ENCODE results near the gene RILPL1.
"Not testable (repeated sequence)": the region's sequence is repeated elsewhere in the genome, so short reads cannot be mapped to it uniquely, and the experiment has no call there.

Gene RILPL1

GRCh38 chr12:123572391-123572790, 38.9 kb upstream of the RILPL1 start:
- ChIA-PET CTCF (interaction anchor here (2.1 kb wide), 1 partner anchor 9 kb away, joined by 6 read pairs; no protein-coding TSS in a partner anchor), POLR2A (no interaction called here)
- no peak for TF ChIP-seq CTCF (IDR thresholded peaks at IDR 0.05; ENCODE audit: control extremely low read depth, extremely low read depth, low read depth, missing control alignments)
- DNase-seq (ENCODE audit: extremely low spot score), result no peak

- POLR2A ChIA-PET, result no interaction called here
- TF ChIP-seq CTCF (IDR thresholded peaks at IDR 0.05; ENCODE audit: control extremely low read depth, extremely low read depth, low read depth, missing control alignments), result no peak
- CTCF ChIA-PET, result interaction anchor here (2.1 kb wide), 1 partner anchor 10 kb away, joined by 6 read pairs; no protein-coding TSS in a partner anchor
- no peak for DNase-seq (ENCODE audit: extremely low spot score)
Observed at GRCh38 chr12:123571343-123571813, 37.9 kb upstream of the RILPL1 start.

- POLR2A ChIA-PET, result interaction anchor here (0.5 kb wide), 1 partner anchor 81 kb away, joined by 5 read pairs; no protein-coding TSS in a partner anchor
- CTCF ChIA-PET, result interaction anchor here (1.1 to 1.5 kb wide), 2 partner anchors 23 to 64 kb away, joined by 3 read pairs; no protein-coding TSS in a partner anchor
- TF ChIP-seq CTCF (IDR thresholded peaks at IDR 0.05; ENCODE audit: control extremely low read depth, extremely low read depth, low read depth, missing control alignments), result no peak
- no peak for DNase-seq (ENCODE audit: extremely low spot score)
Observed at GRCh38 chr12:123559468-123559867, 25.9 kb upstream of the RILPL1 start.

DNA sequence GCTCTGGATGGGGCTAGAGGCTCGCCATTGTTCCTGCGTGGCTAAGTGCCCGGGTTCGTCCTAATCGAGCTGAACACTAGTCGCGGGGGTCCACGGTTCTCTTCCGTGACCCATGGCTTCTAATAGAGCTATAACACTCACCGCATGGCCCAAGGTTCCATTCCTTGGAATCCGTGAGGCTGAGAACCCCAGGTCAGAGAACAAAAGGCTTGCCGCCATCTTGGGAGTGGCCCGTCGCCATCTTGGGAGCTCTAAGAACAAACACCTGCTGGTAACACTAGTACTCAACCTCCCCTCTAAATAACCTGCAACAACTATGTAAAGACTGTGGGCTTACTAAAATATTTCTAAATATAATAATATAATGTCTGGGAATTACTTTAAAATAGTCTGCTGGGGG, 25.0 kb upstream of the RILPL1 start:
- POLR2A ChIA-PET; DNase-seq (ENCODE audit: extremely low spot score): not testable (repeated sequence)
- CTCF ChIA-PET, result interaction anchor here (1.5 to 2.0 kb wide), 2 partner anchors 24 to 26 kb away, joined by 3 to 5 read pairs; partner anchors contain the start of gene RILPL1

DNA sequence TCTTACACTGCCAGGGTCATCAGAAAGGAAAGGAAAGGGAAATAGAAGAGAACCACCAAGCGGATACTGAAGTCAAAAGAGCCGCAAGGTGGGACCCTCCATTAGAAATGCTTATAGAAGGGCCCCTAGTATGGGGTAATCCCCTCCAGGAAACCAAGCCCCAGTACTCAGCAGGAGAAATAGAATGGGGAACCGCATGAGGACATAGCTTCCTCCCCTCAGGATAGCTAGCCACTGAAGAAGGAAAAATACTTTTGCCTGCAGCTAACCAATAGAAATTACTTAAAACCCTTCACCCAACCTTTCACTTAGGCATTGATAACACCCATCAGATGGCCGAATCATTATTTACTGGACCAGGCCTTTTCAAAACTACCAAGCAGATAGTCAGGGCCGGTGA, 21.3 kb upstream of the RILPL1 start:
- CTCF ChIA-PET; DNase-seq (ENCODE audit: extremely low spot score); POLR2A ChIA-PET: not testable (repeated sequence)

DNA sequence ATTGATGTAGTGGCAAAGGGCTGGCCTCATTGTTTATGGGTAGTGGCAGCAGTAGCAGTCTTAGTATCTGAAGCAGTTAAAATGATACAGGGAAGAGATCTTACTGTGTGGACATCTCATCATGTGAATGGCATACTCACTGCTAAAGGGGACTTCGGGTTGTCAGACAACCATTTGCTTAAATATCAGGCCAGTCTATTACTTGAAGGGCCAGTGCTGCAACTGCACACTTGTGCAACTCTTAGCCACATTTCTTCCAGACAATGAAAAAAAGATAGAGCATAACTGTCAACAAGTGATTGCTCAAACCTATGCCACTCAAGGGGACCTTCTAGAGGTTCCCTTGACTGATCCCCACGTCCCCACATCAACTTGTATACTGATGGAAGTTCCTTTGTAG, 20.6 kb upstream of the RILPL1 start:
- CTCF ChIA-PET; POLR2A ChIA-PET; DNase-seq (ENCODE audit: extremely low spot score): not testable (repeated sequence)

DNA sequence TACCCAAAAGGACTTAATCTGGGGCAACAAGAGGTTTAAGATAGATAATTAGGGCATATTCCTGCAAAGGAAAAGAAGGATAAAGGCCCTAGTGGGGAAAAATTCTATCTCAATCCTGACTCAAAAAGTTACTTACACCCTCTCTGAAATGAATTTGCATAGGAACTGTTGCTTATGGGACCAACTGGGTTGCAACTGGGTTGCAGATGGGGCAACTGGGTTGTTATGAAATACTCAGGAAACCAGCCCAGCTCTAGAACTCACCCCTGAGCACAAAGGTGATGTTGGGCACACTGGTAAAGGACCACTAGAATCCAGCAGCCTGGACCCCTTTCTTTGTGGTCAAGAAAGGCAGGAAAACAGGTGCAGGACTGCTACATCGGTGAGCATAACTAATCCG, 17.2 kb upstream of the RILPL1 start:
- TF ChIP-seq CTCF (IDR thresholded peaks at IDR 0.05; ENCODE audit: control extremely low read depth, extremely low read depth, low read depth, missing control alignments), result no peak
- no peak for DNase-seq (ENCODE audit: extremely low spot score)
- POLR2A ChIA-PET, result no interaction called here
- CTCF ChIA-PET, result interaction anchor here (1.4 kb wide), 1 partner anchor 13 kb away, joined by 4 read pairs; no protein-coding TSS in a partner anchor

GRCh38 chr12:123548107-123548506, 14.6 kb upstream of the RILPL1 start:
- DNase-seq (ENCODE audit: extremely low spot score), result no peak
- no peak for TF ChIP-seq CTCF (IDR thresholded peaks at IDR 0.05; ENCODE audit: control extremely low read depth, extremely low read depth, low read depth, missing control alignments)
- ChIA-PET POLR2A (no interaction called here), CTCF (interaction anchor here (1.6 to 2.8 kb wide), 2 partner anchors 10 to 25 kb away, joined by 3 to 13 read pairs; no protein-coding TSS in a partner anchor)

Data from GM10248 (cell line).